Measurements from ENCODE around the gene CMTR1. TPM values are rescaled to one million over a fixed set of nuclear protein-coding genes. Genes with fewer than 3 reads are reported as not detected.

Gene CMTR1
- total RNA-seq, 1 donor from 2014 or later, result 53.5 TPM

DNA sequence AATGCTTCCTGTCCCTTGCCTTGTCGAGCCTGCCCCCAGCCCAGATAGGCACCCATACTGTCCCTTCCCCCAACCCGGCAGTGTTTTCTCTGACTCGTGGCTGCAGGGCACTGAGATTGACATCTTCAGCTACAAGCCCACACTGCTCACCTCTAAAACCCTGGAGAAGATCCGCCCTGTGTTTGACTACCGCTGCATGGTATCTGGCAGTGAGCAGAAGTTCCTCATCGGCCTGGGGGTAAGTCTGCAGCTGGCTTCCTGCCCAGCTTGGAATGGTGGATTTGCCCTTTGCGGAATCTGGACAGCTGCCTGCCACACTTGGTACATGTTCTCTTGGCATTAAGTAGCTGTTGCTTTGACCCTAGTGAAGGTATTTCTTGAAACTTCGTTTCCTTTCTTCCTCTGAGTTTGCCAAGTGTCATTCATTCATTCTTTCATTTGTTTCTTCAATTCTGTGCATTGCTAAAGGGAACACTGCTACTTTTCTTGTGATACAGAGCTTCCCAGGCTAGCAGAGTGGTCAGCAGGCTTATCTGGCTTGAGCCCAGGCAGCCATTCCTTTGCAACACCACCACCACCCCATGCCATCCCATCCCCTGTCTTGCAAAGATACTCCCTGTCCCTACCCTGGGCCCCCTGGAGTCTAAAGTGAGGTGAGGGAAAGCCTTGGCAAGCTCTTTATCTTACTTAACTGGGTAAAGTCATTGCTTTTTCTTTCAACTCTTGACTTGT is 40.5 kb downstream of the CMTR1 start:
- Mint-ChIP-seq H3K27me3 (ENCODE audit: insufficient read depth) (no peaks in the 10 kb centered on the region), H3K4me3 (no peak overlapping the region), H3K4me1 (ENCODE audit: low read depth) (no peaks in the 10 kb centered on the region), H3K27ac (no peak overlapping the region), H3K9me3 (no peaks in the 10 kb centered on the region), H3K36me3 (ENCODE audit: low read depth) (peaks cover 36% of the 10 kb centered on the region)
- intact Hi-C loops (cut with micrococcal nuclease), result no loop called here
- no peak for DNase-seq (ENCODE audit: low spot score)

DNA sequence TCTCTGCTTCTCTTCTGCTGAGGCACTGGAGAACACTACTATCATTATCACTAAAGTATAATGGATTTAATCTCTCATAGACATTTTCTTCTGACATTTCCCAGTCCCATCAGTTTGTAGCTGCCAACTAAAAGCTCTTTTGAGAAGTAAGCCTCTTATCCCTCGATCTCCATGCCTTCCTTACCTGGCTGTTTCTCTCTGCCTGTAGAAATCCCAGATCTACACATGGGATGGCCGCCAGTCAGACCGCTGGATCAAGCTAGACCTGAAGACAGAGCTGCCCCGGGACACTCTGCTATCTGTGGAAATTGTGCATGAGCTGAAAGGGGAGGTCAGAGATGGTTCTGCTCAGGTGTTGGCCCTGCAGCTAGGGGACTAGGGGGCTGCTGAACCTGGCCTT is 41.3 kb downstream of the CMTR1 start:
- no peak overlapping the region for H3K4me3 Mint-ChIP-seq
- H3K27me3 Mint-ChIP-seq (ENCODE audit: insufficient read depth), result no peaks in the 10 kb centered on the region
- no peak for DNase-seq (ENCODE audit: low spot score)
- no peaks in the 10 kb centered on the region for H3K4me1 Mint-ChIP-seq (ENCODE audit: low read depth)
- H3K36me3 Mint-ChIP-seq (ENCODE audit: low read depth), result peaks cover 36% of the 10 kb centered on the region
- intact Hi-C loops (cut with micrococcal nuclease), result no loop called here
- no peaks in the 10 kb centered on the region for H3K9me3 Mint-ChIP-seq
- no peak overlapping the region for H3K27ac Mint-ChIP-seq

DNA sequence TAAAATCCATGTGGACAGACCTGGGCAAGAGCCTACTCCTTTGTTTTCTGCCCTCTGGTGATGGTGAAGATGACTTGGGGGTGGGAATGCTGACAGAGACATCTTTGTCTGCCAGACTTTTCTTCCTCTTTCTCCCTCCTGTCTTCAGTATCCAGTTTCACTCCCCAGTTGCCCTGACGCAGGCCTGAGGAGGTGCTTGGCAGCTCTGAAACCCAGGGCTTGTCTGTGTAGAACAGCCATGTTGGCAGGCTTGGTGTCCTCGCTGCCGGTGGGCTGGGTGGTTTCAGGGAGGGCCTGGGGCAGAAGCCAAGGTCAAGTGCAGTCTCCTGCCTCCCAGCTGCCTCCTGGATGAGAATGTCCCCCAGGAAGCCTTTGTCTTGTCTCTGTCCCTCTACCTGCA is 44.2 kb downstream of the CMTR1 start:
- intact Hi-C loops (cut with micrococcal nuclease), result no loop called here
- H3K4me3 Mint-ChIP-seq, result no peak overlapping the region
- no peaks in the 10 kb centered on the region for H3K27me3 Mint-ChIP-seq (ENCODE audit: insufficient read depth)
- peaks cover 33% of the 10 kb centered on the region for H3K36me3 Mint-ChIP-seq (ENCODE audit: low read depth)
- H3K27ac Mint-ChIP-seq, result no peak overlapping the region
- no peak for DNase-seq (ENCODE audit: low spot score)
- no peaks in the 10 kb centered on the region for H3K4me1 Mint-ChIP-seq (ENCODE audit: low read depth)
- H3K9me3 Mint-ChIP-seq, result no peaks in the 10 kb centered on the region

DNA sequence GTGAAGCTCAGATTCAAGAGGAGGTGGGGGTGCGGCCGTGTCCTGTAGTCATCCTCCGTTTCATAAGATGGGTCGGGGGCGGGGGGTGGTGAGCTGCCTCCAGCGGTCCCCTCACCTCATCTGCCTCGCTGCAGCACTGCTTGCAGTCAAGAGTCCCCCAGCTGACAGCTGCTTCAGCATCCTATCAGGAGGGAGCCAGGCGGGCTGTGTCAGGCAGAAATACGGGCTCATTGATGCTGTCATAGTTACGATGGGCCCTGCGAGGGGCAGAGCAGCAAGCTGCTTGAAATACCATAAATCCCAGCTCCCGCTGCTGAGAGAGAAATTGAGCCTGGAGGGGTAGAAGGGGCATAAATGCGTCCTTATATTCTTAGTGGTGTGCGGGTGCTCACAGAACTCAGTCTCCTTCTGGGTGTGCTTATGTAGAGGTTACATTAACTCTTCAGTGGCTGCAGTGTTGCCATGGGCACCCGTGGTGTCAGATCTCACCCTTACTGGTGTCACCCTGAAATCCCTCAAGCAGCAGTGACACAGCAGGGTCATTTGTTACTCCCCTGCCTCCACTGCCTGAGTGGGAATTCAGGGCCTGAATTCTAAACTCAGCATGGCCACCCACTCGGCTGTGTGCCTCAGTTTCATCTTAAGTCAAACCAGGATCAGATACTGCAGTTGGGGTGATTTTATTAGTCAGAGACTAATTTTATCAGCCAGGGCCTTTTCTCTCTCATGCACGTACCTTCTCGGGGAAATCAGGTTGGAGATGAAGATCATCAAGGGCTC is 44.8 kb downstream of the CMTR1 start:
- no peak for DNase-seq (ENCODE audit: low spot score)
- Mint-ChIP-seq H3K4me1 (ENCODE audit: low read depth) (no peaks in the 10 kb centered on the region), H3K27ac (no peak overlapping the region), H3K4me3 (no peak overlapping the region), H3K36me3 (ENCODE audit: low read depth) (peaks cover 34% of the 10 kb centered on the region), H3K9me3 (no peaks in the 10 kb centered on the region), H3K27me3 (ENCODE audit: insufficient read depth) (no peaks in the 10 kb centered on the region)
- intact Hi-C loops (cut with micrococcal nuclease), result no loop called here

DNA sequence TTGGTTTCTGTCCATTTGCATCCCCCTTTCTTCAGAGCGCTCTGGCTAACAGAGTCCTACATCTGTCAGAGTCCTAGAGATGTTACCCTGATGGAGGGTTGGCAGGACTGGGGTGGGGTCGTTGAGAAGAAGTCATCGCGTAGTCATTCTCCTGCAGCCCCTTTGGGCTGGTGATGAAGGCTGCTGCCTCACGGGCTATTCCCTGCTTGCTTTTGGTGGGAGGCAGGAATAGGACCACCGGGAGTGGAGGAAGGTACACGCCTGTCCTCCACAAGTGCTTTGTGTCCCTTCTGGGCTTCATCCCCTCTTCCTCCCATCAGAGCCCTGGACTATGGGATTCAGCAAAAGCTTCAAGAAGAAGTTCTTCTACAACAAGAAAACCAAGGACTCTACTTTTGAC is 45.8 kb downstream of the CMTR1 start:
- DNase-seq (ENCODE audit: low spot score), result no peak
- peaks cover 32% of the 10 kb centered on the region for H3K36me3 Mint-ChIP-seq (ENCODE audit: low read depth)
- no peaks in the 10 kb centered on the region for H3K9me3 Mint-ChIP-seq
- H3K4me3 Mint-ChIP-seq, result no peak overlapping the region
- intact Hi-C loops (cut with micrococcal nuclease), result no loop called here
- no peaks in the 10 kb centered on the region for H3K4me1 Mint-ChIP-seq (ENCODE audit: low read depth)
- H3K27ac Mint-ChIP-seq, result no peak overlapping the region
- H3K27me3 Mint-ChIP-seq (ENCODE audit: insufficient read depth), result no peaks in the 10 kb centered on the region

DNA sequence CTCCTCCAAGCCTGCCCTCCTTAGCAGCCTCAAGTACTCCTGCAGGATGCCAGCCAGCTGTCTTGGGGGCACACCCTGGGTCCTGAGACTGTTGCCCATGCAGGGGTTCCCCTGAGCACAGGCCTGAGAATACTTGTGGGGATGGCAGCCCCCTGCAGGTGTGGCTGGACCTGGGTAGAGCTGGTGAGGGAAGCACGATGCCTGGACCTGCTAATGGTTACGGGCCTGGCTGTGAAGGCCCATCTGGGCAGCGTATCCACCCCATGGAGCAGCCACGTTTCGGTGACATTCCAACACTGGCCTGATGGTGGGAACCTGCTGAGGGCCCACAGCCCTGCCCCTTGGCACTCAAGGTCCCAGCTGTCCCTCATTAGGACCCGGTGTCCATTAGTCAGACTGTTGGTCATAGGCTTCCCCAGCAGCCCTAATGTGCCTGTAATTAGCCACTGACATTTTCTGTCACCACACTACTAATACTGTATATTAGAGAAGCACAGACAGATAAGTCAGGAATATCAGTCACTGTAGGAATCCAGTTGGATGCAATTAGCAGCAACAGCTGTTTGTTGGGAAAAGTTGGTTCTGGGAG is 46.3 kb downstream of the CMTR1 start:
- Mint-ChIP-seq H3K27ac (no peak overlapping the region), H3K4me1 (ENCODE audit: low read depth) (no peaks in the 10 kb centered on the region), H3K36me3 (ENCODE audit: low read depth) (peaks cover 27% of the 10 kb centered on the region), H3K27me3 (ENCODE audit: insufficient read depth) (no peaks in the 10 kb centered on the region), H3K9me3 (no peaks in the 10 kb centered on the region), H3K4me3 (no peak overlapping the region)
- intact Hi-C loops (cut with micrococcal nuclease), result no loop called here
- no peak for DNase-seq (ENCODE audit: low spot score)

DNA sequence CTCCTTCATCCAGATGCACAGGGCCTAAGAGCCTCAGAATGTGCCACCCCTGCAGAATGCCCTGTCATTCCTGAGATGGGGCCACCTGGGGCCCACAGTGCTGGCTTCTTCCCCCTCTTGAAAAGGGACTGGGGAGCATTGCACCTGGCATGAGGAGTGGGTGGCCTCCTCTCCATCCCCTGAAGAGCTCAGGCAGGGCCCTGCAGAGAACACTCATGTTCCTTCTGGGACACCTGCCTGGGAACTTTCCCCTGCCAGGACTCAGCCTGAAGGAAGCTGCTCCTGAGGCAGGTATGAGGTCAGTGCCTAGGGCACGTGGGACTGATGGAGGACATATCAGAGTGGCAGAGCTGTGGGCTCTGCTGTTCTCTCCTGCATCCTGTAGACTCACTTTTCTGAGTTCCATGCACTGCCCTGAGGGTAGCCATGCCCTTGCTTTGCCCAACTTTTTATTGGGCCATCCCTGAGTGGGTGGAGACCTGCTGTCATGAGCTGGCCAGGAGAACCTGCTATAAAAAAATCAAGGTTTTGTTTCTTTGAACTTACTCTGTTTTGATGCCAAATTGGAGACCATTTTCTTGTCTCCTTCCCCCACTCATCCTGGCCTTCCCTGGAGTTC is 47.2 kb downstream of the CMTR1 start:
- Mint-ChIP-seq H3K4me1 (ENCODE audit: low read depth) (no peaks in the 10 kb centered on the region), H3K27ac (no peak overlapping the region), H3K9me3 (no peaks in the 10 kb centered on the region), H3K4me3 (no peak overlapping the region), H3K27me3 (ENCODE audit: insufficient read depth) (no peaks in the 10 kb centered on the region), H3K36me3 (ENCODE audit: low read depth) (peaks cover 23% of the 10 kb centered on the region)
- intact Hi-C loops (cut with micrococcal nuclease), result no loop called here
- DNase-seq (ENCODE audit: low spot score), result no peak

DNA sequence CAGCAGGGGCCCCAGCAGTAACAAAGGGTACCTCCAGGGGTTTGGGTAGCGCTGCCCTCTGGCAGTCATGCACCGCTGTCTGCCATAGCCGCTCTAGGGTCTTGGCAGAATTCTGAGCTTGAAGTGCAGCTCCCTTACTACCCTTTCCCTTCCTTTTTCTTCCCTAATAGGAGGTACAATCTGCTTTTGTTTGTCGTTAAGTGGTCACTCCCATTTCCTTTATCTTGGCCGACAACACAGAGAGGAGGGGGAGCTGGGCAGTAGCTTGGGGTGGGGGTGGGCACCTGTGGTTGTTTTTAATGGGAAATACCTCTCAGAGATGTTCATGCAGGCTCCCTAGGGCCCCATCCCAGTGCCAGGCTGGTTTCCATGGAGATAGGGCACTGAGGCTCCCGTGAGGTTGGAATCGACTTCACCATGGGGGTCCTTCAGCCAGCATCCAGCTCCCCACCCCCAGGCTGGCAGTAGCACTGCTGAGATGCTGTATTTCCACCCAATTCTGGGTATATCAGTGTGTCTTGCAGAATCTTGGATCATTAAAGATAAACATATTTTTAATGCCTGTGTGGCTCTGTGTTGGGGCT is 48.0 kb downstream of the CMTR1 start:
- no peak for DNase-seq (ENCODE audit: low spot score)
- Mint-ChIP-seq H3K4me1 (ENCODE audit: low read depth) (no peaks in the 10 kb centered on the region), H3K4me3 (no peak overlapping the region), H3K9me3 (no peaks in the 10 kb centered on the region), H3K36me3 (ENCODE audit: low read depth) (peaks cover 21% of the 10 kb centered on the region), H3K27ac (peak overlapping the region; percentile 36), H3K27me3 (ENCODE audit: insufficient read depth) (no peaks in the 10 kb centered on the region)
- intact Hi-C loops (cut with micrococcal nuclease), result no loop called here

DNA sequence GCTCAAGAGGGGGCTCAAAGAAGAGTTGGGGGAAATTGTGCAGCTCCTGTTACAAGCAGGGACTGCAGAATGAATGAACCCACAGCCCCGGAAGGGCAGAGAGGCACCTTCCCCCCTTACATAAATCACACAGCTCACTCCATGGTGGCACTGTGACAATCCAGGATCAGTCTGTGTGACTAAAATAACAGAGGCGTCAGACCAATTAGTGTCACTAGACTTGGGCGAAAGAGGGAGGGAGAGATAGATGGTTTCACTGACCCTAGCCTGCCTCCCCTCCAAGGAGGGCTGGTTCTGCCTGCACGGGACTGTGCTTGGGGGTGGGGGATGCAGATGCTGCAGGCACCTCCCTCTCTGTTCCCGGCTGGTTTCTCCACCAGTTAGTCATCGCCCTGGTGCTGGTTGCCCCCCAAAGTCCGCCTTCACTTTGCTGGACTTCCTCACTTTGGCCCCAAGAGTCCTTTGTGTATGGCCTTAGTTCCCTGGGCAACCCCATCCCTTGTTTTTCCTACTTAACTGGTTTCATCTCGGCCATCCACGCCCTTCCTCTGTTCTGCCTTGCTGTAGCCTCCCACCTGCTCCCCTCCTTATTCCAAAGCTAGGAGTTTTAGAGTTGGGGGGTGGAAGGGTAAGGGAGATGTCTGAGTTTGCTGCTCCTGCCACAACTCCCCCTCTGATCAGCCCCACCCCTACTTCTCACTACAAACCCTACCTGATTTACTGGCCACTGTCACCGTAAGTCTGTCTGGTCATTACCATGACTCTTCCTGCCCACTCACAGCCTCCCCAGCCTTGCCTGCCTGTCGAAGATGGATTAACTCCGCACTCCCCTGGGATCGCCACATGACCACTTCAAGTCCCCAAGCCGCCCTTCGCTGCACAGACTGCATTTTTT is 48.9 kb downstream of the CMTR1 start:
- no peaks in the 10 kb centered on the region for H3K9me3 Mint-ChIP-seq
- H3K27ac Mint-ChIP-seq, result peak overlapping the region; percentile 15
- no peak overlapping the region for H3K4me3 Mint-ChIP-seq
- DNase-seq (ENCODE audit: low spot score), result no peak
- H3K36me3 Mint-ChIP-seq (ENCODE audit: low read depth), result peaks cover 18% of the 10 kb centered on the region
- H3K4me1 Mint-ChIP-seq (ENCODE audit: low read depth), result no peaks in the 10 kb centered on the region
- H3K27me3 Mint-ChIP-seq (ENCODE audit: insufficient read depth), result no peaks in the 10 kb centered on the region
- intact Hi-C loops (cut with micrococcal nuclease), result no loop called here

DNA sequence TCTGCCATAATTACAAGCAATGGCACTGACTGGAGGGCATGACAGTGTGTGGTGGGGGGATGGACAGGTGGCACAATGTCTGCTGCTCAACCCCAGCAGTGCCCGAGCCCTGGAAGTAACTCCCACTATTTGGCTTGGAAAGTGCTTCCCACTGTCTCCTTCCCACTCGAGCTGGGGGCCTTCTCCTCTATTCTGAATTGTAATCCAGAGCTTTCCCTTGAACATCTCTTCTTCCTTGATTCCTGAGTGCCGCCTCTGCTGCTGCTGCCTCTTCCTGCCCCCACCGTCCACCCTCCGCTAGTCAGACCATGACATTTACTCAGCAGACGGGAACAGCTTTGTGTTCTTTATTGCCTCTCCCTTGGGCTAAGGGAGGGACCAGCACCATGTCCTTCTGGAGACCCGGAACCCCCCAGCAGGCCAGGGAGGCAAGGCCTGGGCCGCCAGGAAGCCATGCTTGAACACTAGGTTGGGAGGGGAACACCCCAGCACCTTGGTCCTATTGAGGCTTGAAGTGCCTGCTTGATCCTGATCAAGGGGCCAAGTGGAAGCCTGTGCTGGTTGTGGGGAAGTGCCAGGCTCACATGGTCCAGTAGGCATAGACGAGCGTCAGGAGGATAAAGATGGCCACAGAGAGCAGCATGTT is 49.7 kb downstream of the CMTR1 start:
- intact Hi-C loops (cut with micrococcal nuclease), result no loop called here
- Mint-ChIP-seq H3K27ac (peak overlapping the region; percentile 15), H3K36me3 (ENCODE audit: low read depth) (peaks cover 18% of the 10 kb centered on the region), H3K4me3 (no peak overlapping the region), H3K9me3 (no peaks in the 10 kb centered on the region), H3K27me3 (ENCODE audit: insufficient read depth) (no peaks in the 10 kb centered on the region), H3K4me1 (ENCODE audit: low read depth) (peaks cover 2% of the 10 kb centered on the region)
- no peak for DNase-seq (ENCODE audit: low spot score)

DNA sequence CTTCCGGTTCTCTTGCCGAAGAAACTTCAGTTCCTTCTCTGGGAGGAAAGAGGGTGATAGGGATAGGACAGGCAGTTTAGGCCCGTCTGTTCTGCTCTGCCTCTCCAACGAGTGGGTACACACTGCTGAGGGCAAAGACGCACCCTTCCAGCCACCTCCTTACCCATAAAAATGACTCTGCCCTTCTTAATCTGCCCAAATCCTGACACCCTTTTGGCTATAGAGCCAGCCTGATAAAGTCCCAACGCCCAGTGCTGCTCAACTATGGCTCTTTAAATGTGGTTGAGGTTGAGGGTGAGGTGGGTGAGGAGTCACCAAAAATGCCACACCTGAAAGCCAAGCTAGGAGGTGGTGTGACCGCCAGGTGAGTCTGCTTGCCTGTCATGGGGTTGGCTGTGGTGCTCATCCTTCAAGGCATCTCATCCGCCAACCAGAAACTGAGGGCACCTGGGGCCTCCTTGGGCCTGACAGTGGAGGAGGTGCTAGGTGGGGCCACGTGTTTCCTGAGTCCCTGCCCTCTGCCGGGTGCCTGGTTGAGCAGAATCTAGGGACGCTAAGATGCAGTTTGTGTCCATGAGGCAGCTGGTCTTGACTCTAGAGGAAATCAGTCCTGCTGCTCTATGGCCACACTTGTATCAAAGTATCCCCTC is 50.4 kb downstream of the CMTR1 start:
- intact Hi-C loops (cut with micrococcal nuclease), result no loop called here
- H3K36me3 Mint-ChIP-seq (ENCODE audit: low read depth), result peaks cover 20% of the 10 kb centered on the region
- no peak overlapping the region for H3K27ac Mint-ChIP-seq

More for the DNA sequence above, 50.4 kb downstream of the CMTR1 start:
- DNase-seq (ENCODE audit: low spot score), result no peak
- H3K4me3 Mint-ChIP-seq, result no peak overlapping the region
- H3K4me1 Mint-ChIP-seq (ENCODE audit: low read depth), result peaks cover 8% of the 10 kb centered on the region
- H3K9me3 Mint-ChIP-seq, result no peaks in the 10 kb centered on the region
- no peaks in the 10 kb centered on the region for H3K27me3 Mint-ChIP-seq (ENCODE audit: insufficient read depth)

Data from activated T-helper 1 cell treated with anti-CD3 and anti-CD28 coated beads, Interleukin-12 subunit alpha, Interleukin-12 subunit beta, Interleukin-2, Interleukin-4 antibody, amounts not matched to agents 30 ng/mL and 10 ng/mL and 1 ng/mL, durations not matched to agents 14 hours and 24 hours and 36 hours (primary cell).